Neuronal stem cell (in vitro differentiated cells): ENCODE results near the gene TEDC2.

ENCODE experiments used
- DNase-seq: peaks from one replicate; pipeline ENCODE4 v3.0.0-alpha.2; 2013; ENCODE audit warnings: low spot score
- H2AFZ ChIP-seq: one replicate; pipeline ENCODE4 v1.6.1; 2013; ENCODE audit warnings: mild to moderate bottlenecking, low read length, inconsistent platforms
- H2AK5ac ChIP-seq: 2 replicates; pipeline ENCODE4 v1.6.1; 2013; ENCODE audit warnings: low read depth, mild to moderate bottlenecking, inconsistent platforms, low read length, moderate library complexity, mixed read lengths
- H2BK120ac ChIP-seq: 2 replicates; pipeline ENCODE4 v1.6.1; 2013; ENCODE audit warnings: low read depth, mild to moderate bottlenecking, inconsistent platforms, low read length, moderate library complexity, mixed read lengths
- H2BK12ac ChIP-seq: one replicate; pipeline ENCODE4 v1.6.1; 2013; ENCODE audit warnings: low read length, inconsistent platforms
- H2BK15ac ChIP-seq: 2 replicates; pipeline ENCODE4 v1.6.1; 2013; ENCODE audit warnings: mild to moderate bottlenecking, low read length, inconsistent platforms, mixed read lengths
- H2BK5ac ChIP-seq: one replicate; pipeline ENCODE4 v1.6.1; 2013; ENCODE audit warnings: inconsistent platforms, mild to moderate bottlenecking, low read length, moderate library complexity
- H3K14ac ChIP-seq: one replicate; pipeline ENCODE4 v1.6.1; 2013; ENCODE audit warnings: low read length, inconsistent platforms
- H3K18ac ChIP-seq: 2 replicates; pipeline ENCODE4 v1.6.1; 2013; ENCODE audit warnings: low read length, inconsistent platforms
- H3K23ac ChIP-seq: 2 replicates; pipeline ENCODE4 v1.6.1; 2013; ENCODE audit warnings: low read depth, mild to moderate bottlenecking, mixed read lengths, low read length, inconsistent platforms; ENCODE audit not compliant: poor library complexity
- H3K27ac ChIP-seq: replicated peaks from 3 replicates; pipeline ENCODE4 v1.5.1; 2013; ENCODE audit warnings: low read length, inconsistent platforms
- H3K27me3 ChIP-seq, 3 experiments: 2 replicates each; pipeline ENCODE4 v1.6.1; 2013; ENCODE audit warnings: low read length in 3 of 3, mild to moderate bottlenecking in 2 of 3, inconsistent platforms in 1 of 3, low read depth in 1 of 3, mixed read lengths in 1 of 3, moderate library complexity in 1 of 3; ENCODE audit not compliant: control insufficient read depth in 3 of 3, insufficient read depth in 3 of 3
- H3K36me3 ChIP-seq, 2 donors: replicated peaks in 1 of 2; 2 replicates each; pipeline ENCODE4 v1.6.1; 2013; ENCODE audit warnings: low read length in 2 of 2; ENCODE audit not compliant: control insufficient read depth in 2 of 2, insufficient read depth in 2 of 2
- H3K4ac ChIP-seq: 2 replicates; pipeline ENCODE4 v1.6.1; 2013; ENCODE audit warnings: inconsistent platforms, mild to moderate bottlenecking, low read length, moderate library complexity
- H3K4me1 ChIP-seq, 2 donors: 1 replicate in 1 of 2; 2 replicates in 1 of 2; pipeline ENCODE4 v1.6.1; 2013; ENCODE audit warnings: low read length in 2 of 2, low read depth in 1 of 2; ENCODE audit not compliant: control insufficient read depth in 2 of 2, insufficient read depth in 1 of 2
- H3K4me2 ChIP-seq: one replicate; pipeline ENCODE4 v1.6.1; 2013; ENCODE audit warnings: mild to moderate bottlenecking, low read length, inconsistent platforms; ENCODE audit not compliant: insufficient read depth, poor library complexity, severe bottlenecking
- H3K4me3 ChIP-seq, 2 donors: 2 replicates each; pipeline ENCODE4 v1.5.1; 2013; ENCODE audit warnings: low read length in 2 of 2, mild to moderate bottlenecking in 2 of 2, inconsistent platforms in 1 of 2, moderate library complexity in 1 of 2
- H3K79me1 ChIP-seq: one replicate; pipeline ENCODE4 v1.6.1; 2013; ENCODE audit warnings: low read depth, mild to moderate bottlenecking, inconsistent platforms, low read length, moderate library complexity
- H3K9ac ChIP-seq: one replicate; pipeline ENCODE4 v1.6.1; 2013; ENCODE audit warnings: mild to moderate bottlenecking, low read depth, low read length, inconsistent platforms; ENCODE audit not compliant: poor library complexity
- H3K9me3 ChIP-seq, 2 donors: replicated peaks in 1 of 2; 2 replicates each; pipeline versions ENCODE3 to v1.6.1; 2013; ENCODE audit warnings: low read length in 2 of 2, mild to moderate bottlenecking in 2 of 2, inconsistent platforms in 1 of 2, low read depth in 1 of 2, mixed read lengths in 1 of 2, moderate library complexity in 1 of 2; ENCODE audit not compliant: control insufficient read depth in 2 of 2, insufficient read depth in 1 of 2
- H4K8ac ChIP-seq: one replicate; pipeline ENCODE4 v1.6.1; 2013; ENCODE audit warnings: low read depth, mild to moderate bottlenecking, inconsistent platforms, low read length, moderate library complexity
- H4K91ac ChIP-seq: one replicate; pipeline ENCODE4 v1.6.1; 2013; ENCODE audit warnings: low read length, low read depth, mild to moderate bottlenecking, inconsistent platforms; ENCODE audit not compliant: poor library complexity
- WGBS, 2 donors: extraction: QIAGEN DNeasy Blood & Tissue Kit; methylation state at CpG; one replicate each; pipeline ENCODE4 v1.1.7; 2013; ENCODE audit warnings: missing lambda C conversion rate in 2 of 2, mixed read lengths in 1 of 2; ENCODE audit not compliant: insufficient read length in 2 of 2, insufficient replicate concordance in 1 of 2; ENCODE audit errors: extremely low coverage in 2 of 2; 5-methylcytosine and 5-hydroxymethylcytosine counted together

TEDC2 gene

GRCh38 chr16:2494616-2495015 lies 34.7 kb downstream of the TEDC2 start:
- Histone ChIP-seq H3K4ac (no peak overlapping the region), H4K91ac (no peak overlapping the region), H3K9ac (no peak overlapping the region), H3K9me3 (no peaks in the 10 kb centered on the region), H2BK5ac (no peak overlapping the region), H3K36me3 (peaks cover 19 to 39% of the 10 kb centered on the region in 2 donors), H2AK5ac (no peak overlapping the region), H2BK12ac (no peak overlapping the region), H3K14ac (no peak overlapping the region), H3K79me1 (peaks cover 2% of the 10 kb centered on the region), H3K4me1 (no peaks in the 10 kb centered on the region), H3K4me2 (no peak overlapping the region), H3K27me3 (no peaks in the 10 kb centered on the region), H3K4me3 (no peak overlapping the region), H2AFZ (no peak overlapping the region), H2BK120ac (no peak overlapping the region), H3K23ac (no peak overlapping the region), H2BK15ac (no peak overlapping the region), H4K8ac (no peak overlapping the region), H3K27ac (no peak overlapping the region), H3K18ac (no peak overlapping the region)
- no CpG with 5 or more reads among the region's 5 CpGs for WGBS, 2 donors
- no peak for DNase-seq

- no CpG with 5 or more reads among the region's 5 CpGs for WGBS, 2 donors
- Histone ChIP-seq H3K79me1 (peaks cover 2% of the 10 kb centered on the region), H2BK12ac (no peak overlapping the region), H3K14ac (no peak overlapping the region), H2BK5ac (no peak overlapping the region), H3K4me3 (no peak overlapping the region), H3K36me3 (peaks cover 19 to 41% of the 10 kb centered on the region in 2 donors), H3K4me2 (no peak overlapping the region), H3K9ac (no peak overlapping the region), H2BK15ac (no peak overlapping the region), H3K23ac (no peak overlapping the region), H2AK5ac (no peak overlapping the region), H3K27ac (no peak overlapping the region), H4K8ac (no peak overlapping the region), H3K9me3 (no peaks in the 10 kb centered on the region), H2BK120ac (no peak overlapping the region), H2AFZ (no peak overlapping the region), H3K4me1 (no peaks in the 10 kb centered on the region), H3K27me3 (no peaks in the 10 kb centered on the region), H4K91ac (no peak overlapping the region), H3K18ac (no peak overlapping the region), H3K4ac (no peak overlapping the region)
- no peak for DNase-seq
Observed at GRCh38 chr16:2495041-2495440, 35.1 kb downstream of the TEDC2 start.

GRCh38 chr16:2496223-2497115 lies 36.6 kb downstream of the TEDC2 start:
- no peak for DNase-seq
- Histone ChIP-seq H2BK120ac (no peak overlapping the region), H3K4ac (no peak overlapping the region), H3K4me2 (no peak overlapping the region), H3K9me3 (no peaks in the 10 kb centered on the region), H3K36me3 (peaks cover 19 to 40% of the 10 kb centered on the region in 2 donors), H3K14ac (no peak overlapping the region), H3K27ac (no peak overlapping the region), H3K4me1 (peaks cover 2 to 3% of the 10 kb centered on the region in 2 donors), H3K18ac (no peak overlapping the region), H2AK5ac (no peak overlapping the region), H2BK5ac (no peak overlapping the region), H2AFZ (no peak overlapping the region), H4K91ac (no peak overlapping the region), H3K79me1 (peaks cover 5% of the 10 kb centered on the region), H3K27me3 (no peaks in the 10 kb centered on the region), H3K4me3 (peak overlapping the region in 1 of 2 donors; percentile 18), H3K23ac (peak overlapping the region; percentile 89), H4K8ac (peak overlapping the region; percentile 82), H2BK15ac (no peak overlapping the region), H2BK12ac (peak overlapping the region; percentile 10), H3K9ac (peak overlapping the region; percentile 70)
- no CpG with 5 or more reads among the region's 62 CpGs for WGBS, 2 donors

GRCh38 chr16:2497116-2497630 lies 37.3 kb downstream of the TEDC2 start:
- Histone ChIP-seq H3K4me2 (no peak overlapping the region), H2AK5ac (no peak overlapping the region), H4K8ac (no peak overlapping the region), H2BK15ac (no peak overlapping the region), H4K91ac (no peak overlapping the region), H3K4me3 (no peak overlapping the region), H3K79me1 (peaks cover 8% of the 10 kb centered on the region), H3K27ac (no peak overlapping the region), H2BK120ac (no peak overlapping the region), H3K27me3 (no peaks in the 10 kb centered on the region), H2BK12ac (no peak overlapping the region), H2AFZ (no peak overlapping the region), H3K14ac (no peak overlapping the region), H2BK5ac (peak overlapping the region; percentile 13), H3K9me3 (peaks cover 0 to under 1% of the 10 kb centered on the region in 2 donors), H3K23ac (peak overlapping the region; percentile 89), H3K4me1 (peaks cover 9% of the 10 kb centered on the region in 2 donors), H3K4ac (no peak overlapping the region), H3K18ac (no peak overlapping the region), H3K36me3 (peaks cover 19 to 40% of the 10 kb centered on the region in 2 donors), H3K9ac (peak overlapping the region; percentile 21)
- WGBS, 2 donors, result no CpG with 5 or more reads among the region's 21 CpGs
- no peak for DNase-seq
